GM19193 (cell line): ENCODE results near the gene RASSF7.

Experiments used
- POLR2A ChIP-seq: IDR thresholded peaks from 4 replicates; pipeline ENCODE4 v1.6.1; 2011; ENCODE audit not compliant: insufficient read depth, insufficient read length; ENCODE audit errors: extremely low read depth

RASSF7 gene

DNA sequence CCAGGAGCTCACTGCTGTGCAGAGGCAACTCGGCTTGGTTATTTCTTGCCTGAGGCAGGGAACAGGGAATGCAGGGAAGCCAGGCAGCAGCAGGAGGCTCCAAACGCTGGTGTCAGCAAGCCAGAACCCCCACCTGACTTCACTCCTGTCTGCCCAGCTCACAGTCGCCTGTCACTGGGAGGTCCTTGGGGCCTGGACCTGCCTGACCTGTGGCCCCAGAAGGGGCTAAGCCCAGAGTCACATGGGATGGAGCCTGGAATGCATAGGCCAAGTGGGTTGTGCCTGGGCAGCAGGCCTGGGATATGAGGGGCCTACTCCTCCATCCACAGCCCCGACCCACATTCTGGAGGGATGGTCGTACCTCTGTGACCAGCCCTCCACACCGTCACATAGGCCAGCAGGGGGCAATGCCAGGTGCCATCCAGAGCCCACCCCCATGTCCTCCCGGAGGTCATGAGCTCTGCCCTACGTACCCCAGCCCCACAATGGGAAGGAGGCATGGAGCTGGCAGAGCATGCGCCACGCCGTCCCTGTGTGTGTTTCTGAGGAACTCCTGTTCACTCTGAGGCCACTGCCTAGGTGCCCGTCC is 5.2 kb downstream of the RASSF7 start:
- TF ChIP-seq POLR2A = no peak

GRCh38 chr11:567011-567628 is 6.3 kb downstream of the RASSF7 start:
- TF ChIP-seq POLR2A = no peak

DNA sequence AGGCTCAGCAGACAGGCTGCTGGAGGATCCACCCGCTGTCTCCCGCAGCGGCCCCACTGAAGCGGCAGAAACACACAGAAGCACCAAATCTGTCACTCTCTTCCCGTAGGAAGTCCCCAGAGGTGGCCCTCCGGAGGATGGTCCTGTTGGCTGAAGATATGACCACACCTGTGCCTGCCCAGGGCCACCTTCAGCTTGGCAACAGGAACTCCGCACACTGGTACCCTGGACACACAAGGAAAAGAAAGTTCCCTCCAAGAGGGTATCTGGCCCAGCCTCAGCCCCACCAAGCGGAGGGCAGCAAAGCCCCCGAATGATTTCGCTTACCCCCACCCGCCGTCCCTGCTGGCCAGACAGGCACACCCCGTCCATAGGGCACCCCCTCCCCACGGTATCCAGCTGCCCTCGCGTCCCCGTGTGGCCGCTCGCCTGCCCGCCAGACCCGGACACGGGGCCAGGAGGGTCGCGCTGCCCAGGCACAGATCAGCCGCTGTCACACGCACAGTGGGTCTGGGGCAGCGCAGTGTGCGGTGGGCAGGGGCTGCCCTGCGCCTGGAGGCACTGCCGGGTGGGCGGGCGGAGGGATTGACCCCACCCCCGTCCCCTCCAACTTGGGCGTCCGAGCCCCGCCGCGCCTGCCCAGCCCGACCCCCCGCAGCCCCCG is 7.0 kb downstream of the RASSF7 start:
- TF ChIP-seq POLR2A = no peak

DNA sequence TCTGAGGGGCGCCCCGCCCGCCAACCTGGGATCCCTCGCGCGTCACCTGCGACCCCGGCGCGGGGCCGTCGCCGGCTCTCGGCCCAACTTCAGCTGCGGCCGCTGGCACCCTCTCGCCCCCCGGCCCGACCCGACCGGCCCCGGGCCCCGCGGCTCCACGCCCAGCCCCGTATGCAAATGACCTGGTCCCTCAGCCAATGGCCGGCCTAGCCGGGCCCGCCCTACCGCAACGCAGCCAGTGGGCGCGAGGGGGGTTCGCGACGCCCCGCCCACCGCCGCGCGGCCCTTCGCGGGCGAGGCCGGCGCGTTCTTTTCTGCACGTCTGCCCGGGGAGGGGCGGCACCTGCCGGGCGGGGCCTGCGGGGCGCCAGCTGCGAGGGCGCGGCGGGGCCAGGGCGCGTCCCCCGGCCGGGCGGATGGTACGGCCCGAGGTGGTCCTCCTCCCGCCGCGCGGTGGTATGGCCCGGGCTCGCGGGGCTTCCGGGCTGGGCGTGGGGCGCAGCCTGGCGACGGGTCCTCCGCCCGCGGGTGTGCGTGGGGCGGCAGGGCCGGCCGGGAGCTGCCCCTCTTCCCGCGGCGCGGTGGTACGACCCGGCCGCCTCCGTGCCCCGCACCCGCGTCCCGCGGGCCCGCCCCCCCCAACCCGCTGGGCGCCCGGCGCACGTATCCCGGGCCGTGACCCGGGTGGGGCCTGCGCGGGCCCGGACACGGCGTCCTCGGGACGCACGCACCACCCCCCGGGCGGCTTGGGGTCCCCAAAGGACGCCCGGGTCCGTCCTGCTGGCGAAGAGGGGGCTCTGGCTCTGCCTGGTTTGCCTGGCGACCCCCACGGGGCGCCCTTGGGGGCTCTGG is 7.8 kb downstream of the RASSF7 start:
- TF ChIP-seq POLR2A = peak; percentile 67

GRCh38 chr11:569158-569885 is 8.6 kb downstream of the RASSF7 start:
- TF ChIP-seq POLR2A = no peak

DNA sequence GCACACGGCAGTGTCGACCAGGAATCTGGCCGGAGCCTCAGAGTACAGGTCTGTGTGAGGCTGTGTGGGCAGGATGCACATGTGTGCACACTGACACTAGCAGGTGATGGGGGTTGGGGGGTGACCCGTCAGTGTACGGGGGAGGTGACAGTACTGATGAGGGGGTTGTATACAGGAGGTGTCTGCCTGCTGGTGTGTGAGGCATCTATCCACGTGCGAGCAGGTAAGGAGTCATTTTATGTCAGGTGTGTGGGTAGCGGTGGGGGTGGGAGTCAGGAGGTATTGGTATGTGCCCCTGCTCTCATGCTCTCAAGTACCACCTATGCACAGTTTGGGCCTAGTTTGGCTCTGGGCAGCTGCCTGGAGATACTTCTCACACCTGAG is 11.0 kb downstream of the RASSF7 start:
- no peak for TF ChIP-seq POLR2A

DNA sequence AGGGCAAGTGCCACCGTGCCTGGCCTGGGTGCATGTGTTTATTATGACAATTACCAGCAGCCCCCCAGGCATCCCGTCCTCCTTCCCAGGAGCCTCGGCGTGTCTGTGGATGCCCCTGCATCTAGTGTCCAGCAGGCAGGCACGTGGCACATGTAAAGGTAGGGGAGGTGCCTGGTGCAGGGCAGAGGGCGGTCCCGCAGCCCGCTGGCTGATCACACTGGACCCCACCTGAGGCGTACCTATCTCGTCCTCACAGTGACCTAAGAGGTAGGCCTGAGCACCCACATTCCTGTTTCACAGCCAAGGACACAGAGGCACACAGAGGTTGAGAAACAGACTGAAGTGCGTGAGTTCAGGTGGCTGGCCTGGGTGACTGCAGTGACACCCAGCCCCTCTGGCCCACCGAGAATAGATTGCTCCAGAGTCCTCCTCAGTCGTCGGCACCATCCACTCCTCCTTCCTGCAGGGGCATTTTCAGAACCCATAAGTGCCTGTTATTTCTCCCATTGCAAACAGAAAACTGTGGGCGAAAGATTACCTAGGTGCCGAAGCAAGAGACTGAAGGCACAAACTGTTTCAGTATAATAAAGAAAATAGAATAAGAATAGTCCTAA is 12.5 kb downstream of the RASSF7 start:
- TF ChIP-seq POLR2A = no peak

DNA sequence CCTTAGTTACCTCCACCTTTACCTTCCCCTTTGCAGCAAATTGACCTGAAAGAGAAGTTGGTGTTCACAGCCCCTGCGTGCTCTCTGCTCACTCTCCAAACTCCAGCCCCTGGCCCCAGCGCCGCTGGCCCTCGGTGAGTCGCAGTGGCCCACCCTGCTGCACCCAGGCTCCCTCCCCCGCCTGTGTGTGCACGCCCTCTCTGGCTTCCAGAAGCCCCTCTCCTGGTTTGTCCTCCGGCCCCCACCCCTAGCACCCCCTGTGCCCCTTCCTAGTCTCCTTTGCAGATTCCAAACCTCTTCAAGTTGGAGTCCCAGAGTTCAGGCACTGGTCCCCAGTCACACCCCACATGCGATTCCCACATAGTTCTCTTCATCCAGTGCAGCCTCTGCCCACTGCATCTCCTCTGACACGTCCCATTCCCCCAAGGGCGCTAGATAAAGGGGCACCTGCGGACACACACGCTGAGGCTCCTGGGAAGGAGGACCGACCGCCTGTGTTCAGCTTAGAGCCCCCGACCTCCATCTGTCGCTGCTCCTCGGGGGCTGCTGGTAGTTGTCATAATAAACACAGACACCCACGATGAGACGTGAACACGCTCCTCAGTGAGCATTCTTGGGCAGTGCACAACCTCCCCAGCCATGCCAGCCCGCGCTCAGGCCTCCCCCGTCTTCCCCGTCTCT is 14.0 kb downstream of the RASSF7 start:
- TF ChIP-seq POLR2A = no peak

DNA sequence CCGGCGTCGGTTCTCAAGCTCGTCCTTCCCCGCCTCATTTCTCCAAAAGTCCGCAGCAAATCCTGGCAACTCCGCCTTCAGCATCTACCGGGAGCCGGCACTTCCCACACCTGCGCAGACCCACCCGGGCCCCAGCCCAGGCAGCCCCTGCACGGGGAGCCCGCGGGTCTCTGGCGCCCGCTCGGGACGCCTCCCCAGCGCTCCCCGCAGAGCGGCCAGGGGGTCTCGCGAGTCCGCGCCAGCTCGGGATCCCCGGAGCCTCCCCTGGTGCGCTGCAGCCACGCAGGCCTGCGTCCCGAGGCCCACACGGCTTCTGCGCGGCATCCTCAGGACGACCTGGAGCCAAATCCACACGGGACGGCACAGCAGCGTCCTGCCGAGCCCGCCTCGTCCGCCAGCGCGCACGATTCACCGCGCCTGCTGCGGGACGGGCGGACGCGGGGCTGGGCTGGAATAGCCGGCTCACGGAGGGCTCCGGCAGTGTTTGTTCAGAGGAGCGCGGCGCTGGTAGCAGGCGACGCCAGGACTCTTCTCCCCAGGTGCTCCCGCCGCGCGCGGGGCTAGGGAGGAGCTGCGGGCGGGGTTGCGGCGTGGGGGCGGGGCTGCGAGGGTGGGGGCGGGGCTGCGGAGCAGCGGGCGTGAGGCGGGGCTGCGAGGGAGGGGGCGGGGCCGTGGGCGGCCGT is 14.7 kb downstream of the RASSF7 start:
- no peak for TF ChIP-seq POLR2A

DNA sequence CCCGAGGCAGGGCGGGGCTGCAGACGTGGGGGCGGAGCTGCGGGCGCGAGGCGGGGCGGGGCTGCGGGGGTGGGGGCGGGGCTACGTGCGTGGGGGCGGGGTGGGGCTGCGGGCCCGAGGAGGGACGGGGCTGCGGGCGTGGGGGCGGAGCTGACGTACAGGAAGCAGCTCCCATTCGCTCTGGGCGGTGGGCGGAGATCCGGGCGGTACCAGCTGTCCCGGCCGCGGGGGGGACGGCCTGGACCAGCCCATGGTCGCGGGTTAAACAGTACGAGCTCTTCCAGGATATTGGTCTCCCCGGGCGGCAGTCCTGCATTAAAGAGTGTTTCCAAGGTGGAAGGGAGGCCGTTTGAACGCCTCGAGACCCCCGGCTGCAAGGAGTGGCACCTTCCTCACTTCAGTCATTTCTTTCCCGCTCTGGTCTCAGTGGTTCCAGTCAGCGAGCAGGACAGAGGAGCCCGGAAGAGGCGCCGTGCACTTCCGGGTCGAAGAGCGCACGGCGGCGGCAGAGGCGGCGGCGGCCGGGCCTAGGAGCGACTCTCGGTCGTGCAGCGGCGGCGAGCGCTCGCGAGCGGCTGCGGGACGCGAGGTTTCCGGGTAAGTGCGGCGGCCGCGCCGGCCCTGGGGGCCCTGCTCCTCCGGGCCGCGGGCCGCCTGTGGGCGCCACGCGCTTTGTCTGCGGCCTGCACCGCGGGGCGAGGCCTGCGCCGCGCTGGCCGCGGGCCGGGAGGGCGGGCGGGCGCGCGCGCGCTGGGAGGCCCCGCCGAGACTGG is 15.4 kb downstream of the RASSF7 start, which contains the start of gene PHRF1:
TSS of gene PHRF1 (plus strand) at position 475 of the 773 bp plus-strand sequence. CDS start 5,043 bp downstream, outside the sequence.
- TF ChIP-seq POLR2A = peak; percentile 83

DNA sequence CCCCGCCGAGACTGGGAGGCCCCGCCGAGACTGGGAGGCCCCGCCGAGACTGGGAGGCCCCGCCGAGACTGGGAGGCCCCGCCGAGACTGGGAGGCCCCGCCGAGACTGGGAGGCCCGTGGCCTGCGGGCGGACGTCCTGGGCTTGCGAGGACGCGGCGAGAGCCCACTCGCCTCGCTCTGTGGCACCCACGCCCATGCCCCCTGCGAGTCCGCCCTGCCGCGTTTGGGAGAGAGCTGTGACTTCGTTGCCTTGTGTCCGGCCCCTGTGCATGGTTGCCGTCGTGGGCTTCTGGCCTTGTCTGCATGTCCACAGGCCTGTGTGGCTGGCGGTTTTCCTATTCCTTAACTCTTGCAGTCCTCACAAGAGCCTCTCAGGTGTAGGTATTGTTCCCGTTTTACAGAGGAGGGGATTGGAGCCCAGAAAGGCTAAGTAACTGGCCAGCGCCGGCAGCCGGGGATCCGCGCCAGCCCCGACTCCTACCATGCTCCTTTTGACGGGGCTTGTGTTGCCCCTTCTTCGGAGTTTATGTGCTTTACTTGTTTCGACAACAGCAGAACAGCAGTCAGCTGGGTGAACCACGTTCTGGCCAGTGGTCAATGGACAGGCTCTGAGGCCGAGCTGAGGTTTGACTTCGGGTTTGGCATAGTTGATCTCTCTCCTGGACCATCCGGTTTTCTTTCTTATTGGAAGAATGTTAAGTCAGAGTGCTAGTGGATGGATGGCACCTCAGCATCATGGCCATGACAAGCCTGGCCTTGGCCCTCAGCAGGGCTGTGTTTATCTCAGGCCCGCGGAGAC is 16.2 kb downstream of the RASSF7 start:
- TF ChIP-seq POLR2A = no peak

DNA sequence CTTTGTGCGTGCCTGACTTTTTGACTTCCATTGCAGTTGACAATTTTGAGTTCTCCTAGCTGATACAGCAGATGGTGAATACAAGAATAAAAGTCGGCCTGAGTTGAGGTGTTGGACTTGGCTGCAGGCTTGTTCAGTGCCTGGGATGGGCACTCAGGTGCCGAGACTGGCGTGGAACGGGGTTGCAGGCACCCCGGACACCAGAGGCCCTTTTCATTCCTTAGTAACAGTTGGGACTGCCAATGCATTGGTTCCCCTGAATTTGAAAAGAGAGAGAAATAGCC is 16.8 kb downstream of the RASSF7 start:
- no peak for TF ChIP-seq POLR2A
